IPS-NIHi11 (cell line): ENCODE results near the gene SPG7.

Source experiments
- DNase-seq: peaks from one replicate; pipeline ENCODE4 v3.0.0; 2012; ENCODE audit warnings: mixed read lengths, low spot score

The SPG7 gene

DNA sequence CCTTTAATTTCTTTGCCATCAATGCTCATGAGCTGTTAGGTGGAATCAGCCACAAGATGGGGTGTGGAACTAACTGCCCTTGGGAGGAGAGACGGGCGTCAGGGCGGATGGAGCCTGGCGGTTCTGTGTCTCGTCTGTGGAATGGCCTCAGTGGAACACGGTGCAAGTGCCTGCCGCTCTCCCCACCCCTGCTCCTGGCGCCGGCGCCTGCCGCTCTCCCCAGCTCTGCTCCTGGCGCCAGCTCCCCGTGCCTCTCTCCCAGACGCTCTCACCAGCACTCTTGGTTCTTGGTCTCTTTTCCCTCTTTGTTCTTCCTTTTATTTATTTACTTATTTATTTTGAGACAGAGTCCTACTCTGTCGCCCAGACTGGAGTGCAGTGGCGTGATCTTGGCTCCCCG is 39.1 kb downstream of the SPG7 start:
- DNase-seq = no peak

DNA sequence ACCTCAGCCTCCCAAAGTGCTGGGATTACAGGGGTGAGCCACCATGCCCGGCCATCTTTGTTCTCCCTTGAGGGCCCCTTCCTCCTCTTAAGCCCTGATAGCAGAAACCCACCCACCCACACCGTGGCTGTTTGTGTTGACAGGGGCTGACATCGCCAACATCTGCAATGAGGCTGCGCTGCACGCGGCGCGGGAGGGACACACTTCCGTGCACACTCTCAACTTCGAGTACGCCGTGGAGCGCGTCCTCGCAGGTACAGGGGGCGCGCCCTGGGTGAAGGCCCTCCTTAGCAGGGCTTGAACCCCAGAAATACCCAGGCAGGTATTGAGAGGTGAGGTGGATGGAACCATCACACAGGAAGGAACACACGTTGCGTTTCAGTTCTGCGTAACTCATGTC is 39.7 kb downstream of the SPG7 start:
- DNase-seq = no peak

DNA sequence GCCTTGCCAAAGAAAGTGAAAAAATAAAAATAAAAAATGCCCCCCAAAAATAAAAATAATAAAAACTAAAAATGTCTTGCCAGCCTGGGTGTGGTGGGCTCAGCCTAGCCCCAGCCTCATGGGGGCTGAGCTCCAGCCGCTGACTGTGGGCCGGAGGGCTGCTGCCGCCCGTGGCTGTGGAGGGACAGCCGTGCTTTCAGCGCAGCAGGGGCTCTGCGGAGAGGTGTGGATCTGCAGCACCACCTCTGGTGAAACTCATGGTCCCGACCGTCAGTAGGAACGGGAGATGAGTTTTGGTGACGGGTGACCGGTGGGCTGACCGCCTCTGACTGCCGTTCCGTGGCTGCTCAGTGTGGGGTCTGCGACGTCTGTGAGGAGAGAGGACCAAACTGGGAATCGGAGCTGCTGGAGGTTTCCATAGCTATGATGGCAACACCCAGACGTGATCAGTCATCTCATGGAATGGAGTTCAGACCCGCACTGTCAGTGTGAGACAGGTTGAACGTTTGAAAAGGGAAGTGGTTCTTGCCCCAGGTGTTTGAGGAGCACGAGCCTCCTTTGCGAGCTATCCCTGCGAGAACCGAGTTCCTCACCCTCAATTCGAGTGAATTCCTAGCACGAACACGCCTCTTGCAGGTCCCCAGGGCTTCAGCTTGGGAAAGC is 40.3 kb downstream of the SPG7 start:
- no peak for DNase-seq

DNA sequence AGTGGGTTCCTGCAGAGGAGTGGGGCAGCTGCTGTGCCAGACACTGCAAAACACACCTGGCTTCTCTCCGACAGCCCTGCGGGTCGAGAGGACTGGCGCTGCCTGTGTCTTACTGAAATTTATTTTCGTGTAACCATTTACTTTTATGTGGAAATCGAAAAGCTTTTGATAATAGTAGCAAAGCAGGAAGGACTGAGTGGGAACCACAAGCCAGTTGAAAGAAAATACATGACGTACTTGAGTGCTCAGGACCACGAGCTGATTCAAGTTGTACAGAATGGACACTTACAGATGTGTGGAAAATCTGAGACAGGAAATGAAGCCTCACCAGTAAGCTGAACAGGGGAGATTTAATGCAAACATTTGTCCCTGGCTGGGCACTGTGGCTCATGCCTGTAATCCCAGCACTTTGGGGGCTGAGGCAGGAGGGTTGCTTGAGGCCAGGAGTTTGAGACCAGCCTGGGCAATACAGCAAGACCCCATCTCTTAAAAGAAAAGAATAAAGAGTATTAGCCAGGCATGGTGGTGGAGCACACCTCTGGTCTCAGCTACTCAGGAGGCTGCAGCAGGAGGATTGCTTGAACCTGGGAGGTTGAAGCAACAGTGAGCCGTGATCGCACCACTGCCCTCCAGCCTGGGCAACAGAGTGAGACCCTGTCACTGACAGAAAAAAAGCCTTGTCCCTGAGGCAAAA is 41.0 kb downstream of the SPG7 start:
- no peak for DNase-seq

DNA sequence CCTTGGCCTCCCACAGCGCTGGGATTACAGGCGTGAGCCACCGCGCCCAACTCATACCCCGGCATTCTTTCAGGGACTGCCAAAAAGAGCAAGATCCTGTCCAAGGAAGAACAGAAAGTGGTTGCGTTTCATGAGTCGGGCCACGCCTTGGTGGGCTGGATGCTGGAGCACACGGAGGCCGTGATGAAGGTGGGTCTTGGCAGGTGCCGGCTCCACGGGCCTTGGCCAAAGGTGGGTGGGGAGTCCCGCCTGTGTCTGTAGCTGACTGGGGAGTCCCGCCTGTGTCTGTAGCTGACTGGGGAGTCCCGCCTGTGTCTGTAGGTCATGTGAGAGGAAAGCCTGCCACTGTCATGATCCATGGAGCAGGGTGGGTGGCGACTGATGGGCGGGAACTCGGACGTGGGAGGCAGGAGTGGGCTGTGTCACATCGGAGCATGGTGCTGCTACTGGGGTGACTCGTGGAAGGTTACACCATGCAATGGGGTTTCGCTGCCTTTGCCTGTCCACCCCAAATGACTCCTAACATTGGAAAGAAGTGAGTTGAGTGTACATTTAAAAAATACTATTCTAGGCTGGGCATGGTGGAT is 42.3 kb downstream of the SPG7 start:
- no peak for DNase-seq

DNA sequence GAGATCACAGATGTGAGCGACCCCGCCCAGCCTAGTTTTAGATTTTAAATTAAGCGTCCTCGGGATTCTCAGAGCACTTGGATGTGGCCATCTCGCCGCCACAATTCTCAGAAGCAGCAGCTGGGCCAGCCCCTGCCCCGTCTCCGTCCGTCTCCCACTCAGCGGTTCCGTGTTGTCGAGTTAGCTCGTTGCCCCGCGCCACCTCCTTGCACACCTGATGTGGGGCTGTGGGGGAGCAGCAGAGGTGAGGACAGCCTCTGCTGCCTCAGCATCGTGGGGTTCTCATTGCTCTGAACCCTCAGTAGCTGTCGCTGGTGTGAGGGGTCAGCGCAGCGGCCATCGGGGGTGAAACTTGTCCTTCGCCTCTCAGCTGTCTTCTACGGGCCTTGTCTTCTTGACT is 44.1 kb downstream of the SPG7 start:
- no peak for DNase-seq

DNA sequence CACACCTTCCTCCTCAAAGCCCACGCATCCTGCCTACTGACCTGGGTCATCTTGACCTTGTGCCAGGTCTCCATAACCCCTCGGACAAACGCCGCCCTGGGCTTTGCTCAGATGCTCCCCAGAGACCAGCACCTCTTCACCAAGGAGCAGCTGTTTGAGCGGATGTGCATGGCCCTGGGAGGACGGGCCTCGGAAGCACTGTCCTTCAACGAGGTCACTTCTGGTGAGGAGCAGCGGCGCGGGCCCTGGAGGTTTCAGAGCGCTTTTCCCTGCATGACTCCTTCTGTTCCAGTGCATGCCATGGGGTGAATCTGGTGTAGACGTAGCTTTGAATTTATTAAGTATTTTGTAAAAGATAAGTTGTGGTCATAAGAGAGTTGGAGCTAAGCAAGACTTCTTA is 44.7 kb downstream of the SPG7 start:
- no peak for DNase-seq

DNA sequence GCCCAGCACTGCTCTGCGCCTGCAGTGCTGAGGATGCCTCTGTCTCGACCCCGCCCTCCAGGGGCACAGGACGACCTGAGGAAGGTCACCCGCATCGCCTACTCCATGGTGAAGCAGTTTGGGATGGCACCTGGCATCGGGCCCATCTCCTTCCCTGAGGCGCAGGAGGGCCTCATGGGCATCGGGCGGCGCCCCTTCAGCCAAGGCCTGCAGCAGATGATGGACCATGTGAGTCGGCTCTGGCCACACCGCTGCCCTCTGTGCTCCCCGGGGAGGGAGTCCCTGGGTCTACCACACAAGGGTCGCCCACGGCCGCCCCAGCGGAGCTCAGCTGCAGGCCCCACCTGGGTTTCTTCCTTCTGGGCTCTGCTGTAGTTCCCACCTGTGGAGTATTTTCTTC is 45.5 kb downstream of the SPG7 start:
- DNase-seq = peak; percentile 11

DNA sequence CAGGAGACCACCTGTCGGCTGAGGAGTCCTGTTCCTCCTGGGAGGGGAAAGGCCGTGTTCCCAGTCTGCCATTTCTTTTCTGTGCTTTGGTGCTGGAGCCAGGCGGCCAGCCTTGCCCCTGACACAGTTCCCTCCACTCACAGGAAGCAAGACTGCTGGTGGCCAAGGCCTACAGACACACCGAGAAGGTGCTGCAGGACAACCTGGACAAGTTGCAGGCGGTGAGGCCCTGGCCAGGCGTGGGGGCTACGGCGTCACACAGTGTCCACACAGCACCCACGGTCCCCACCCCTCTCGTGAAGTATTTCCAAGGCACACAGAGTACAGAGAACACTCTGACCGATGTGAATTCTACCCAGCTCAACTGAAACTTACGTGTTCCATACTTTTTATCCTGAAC is 46.1 kb downstream of the SPG7 start:
- DNase-seq = no peak

DNA sequence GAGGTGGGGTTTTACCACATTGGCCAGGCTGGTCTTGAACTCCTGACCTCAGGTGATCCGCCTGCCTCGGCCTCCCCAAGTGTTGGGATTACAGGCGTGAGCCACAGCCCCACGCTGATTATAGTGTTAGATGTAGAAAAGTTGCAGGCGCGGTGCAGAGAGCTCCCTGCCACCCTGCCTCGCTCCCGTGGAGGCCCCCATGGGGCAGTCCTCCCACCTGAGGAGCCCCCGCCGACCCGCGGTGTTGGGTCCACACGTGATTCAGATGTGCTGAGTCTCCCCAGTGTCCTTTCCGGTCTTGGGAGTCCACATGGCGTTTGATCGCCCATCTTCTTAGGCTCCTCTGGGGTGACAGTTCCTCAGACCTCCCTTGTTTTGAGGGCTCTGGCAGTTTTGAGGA is 47.1 kb downstream of the SPG7 start:
- DNase-seq = no peak

DNA sequence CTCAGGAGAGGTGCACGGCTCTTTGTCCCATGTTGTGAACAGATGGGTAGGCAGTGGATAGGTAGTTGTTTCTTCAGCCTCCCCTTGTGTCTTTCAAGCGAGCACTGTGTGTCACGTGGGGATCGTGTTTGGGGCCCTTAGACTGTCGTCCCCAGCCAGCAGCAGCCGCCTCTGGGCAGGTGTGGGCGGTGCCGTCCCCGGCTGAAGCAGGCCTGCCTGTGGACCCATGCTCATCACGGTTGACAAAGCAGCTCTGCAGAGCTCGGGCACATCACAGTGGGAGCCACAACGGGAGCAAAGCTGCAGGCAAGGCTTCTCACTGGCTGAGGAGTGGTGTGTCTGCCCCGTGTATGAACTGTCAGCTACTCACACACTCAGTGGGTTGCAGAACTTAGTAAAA is 47.6 kb downstream of the SPG7 start:
- DNase-seq = no peak

DNA sequence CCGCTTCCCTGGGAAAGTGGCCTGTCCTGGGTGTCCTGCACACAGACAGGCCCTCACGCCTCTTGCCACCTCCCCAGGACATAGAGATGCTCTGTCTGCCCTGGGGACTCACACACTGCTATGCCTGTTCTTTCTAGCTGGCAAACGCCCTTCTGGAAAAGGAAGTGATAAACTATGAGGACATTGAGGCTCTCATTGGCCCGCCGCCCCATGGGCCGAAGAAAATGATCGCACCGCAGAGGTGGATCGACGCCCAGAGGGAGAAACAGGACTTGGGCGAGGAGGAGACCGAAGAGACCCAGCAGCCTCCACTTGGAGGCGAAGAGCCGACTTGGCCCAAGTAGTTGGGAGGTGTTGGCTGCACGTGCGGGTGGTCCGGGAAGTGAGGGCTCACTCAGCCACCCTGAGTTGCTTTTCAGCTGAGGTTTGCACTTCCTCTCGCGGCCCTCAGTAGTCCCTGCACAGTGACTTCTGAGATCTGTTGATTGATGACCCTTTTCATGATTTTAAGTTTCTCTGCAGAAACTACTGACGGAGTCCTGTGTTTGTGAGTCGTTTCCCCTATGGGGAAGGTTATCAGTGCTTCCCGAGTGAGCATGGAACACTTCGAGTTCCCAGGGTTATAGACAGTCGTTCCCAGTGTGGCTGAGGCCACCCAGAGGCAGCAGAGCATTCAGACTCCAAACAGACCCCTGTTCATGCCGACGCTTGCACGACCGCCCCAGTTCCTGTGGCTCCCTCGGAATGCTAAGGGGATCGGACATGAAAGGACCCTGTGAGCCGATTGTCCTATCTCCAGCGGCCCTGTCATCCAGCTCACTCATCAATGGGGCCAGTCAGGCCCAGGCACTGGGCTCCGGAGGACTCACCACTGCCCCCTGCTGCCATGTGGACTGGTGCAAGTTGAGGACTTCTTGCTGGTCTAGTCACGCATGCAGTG is 48.8 kb downstream of the SPG7 start:
- DNase-seq = peak; percentile 90

DNA sequence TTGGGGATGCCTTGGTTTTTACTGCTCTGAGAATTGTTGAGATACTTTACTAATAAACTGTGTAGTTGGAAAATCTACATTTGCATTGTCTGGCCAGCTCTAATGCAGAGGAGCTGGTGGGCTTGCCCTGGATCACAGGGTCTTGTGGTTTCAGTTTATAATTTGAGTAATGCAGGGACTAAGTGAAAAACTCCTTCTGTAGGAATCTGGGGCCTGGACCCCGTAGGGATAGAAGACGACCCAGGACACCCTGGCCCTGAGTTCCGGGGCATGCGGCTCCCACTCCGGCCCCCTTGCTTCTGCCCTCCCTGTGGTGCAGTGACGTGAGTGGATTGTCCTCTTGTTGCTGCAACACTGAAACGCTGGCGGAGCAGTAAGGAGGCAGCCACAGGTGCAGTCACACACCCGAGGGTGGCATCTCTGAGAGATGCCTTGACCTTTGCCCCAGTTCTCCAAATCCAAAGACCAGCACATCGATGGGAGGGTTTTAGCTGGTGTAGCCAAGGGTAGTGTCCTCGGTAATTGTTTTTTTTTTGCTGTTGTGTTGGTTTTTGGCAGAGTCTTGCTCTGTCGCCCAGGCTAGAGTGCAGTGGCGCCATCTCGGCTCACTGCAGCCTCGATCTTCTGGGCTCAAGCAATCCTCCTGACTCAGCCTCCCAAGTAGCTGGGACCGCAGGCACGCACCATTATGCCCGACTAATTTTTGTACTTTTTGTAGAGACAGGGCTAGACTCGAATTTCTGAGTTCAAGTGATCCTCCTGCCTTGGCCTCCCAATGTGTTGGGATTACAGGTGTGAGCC is 49.7 kb downstream of the SPG7 start:
- DNase-seq = no peak

DNA sequence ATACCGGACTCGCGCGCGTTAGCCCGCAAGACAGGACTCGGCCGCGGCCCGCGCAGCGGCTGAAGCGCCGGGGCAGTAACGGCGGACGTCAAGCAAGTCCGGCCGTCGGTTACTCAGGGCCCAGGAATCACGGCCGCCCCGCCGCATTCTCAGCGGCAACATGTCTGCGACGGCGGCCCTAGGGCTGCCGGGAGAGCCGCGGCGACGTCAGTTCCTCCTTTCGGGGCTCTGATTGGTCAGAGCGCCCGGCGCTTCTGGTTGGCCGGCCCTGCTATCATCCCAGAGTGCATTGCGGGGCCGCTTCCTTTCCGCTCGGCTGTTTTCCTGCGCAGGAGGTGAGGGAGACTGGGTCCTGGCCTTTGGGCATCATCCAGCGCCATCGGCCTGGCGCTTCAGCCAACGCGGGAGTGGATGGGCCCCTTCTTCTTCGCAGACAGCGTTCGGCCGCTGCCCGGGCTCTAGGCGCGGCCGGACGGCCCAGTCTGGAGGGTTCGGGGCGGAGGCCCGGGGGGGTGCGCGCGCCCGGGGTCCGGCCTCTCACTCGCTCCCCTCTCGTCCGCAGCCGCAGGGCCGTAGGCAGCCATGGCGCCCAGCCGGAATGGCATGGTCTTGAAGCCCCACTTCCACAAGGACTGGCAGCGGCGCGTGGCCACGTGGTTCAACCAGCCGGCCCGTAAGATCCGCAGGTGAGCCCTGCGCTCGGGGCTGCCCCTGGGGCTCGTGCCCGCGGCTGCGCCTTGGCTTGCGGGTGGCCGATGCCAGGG is 52.4 kb downstream of the SPG7 start, which contains the start of gene RPL13:
RPL13 (plus strand) TSS at position 305 of the 764 bp plus-strand sequence; CDS start at position 583, 278 bp downstream.
- DNase-seq = peak; percentile 96

DNA sequence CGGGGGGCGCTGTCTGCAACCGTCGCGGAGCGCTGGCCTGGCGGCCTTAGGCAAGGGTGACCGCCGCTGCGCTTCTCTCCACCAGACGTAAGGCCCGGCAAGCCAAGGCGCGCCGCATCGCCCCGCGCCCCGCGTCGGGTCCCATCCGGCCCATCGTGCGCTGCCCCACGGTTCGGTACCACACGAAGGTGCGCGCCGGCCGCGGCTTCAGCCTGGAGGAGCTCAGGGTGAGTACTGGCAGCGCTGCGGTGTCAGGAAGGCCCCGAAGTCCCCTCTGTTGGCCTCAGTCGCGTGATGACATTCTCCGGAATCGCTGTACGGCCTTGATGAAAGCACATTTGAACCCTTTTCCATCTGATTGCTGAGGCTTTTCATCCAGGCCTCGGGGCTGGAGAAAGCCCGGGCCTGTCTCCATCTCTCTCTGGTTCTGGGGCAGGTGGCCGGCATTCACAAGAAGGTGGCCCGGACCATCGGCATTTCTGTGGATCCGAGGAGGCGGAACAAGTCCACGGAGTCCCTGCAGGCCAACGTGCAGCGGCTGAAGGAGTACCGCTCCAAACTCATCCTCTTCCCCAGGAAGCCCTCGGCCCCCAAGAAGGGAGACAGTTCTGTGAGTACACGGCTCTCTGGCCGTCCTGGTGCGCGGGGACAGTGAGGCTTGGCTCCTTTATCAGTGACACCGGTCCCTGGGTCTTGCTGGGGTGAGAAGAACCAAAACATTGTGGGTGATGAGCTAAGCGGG is 53.1 kb downstream of the SPG7 start:
- DNase-seq = no peak

DNA sequence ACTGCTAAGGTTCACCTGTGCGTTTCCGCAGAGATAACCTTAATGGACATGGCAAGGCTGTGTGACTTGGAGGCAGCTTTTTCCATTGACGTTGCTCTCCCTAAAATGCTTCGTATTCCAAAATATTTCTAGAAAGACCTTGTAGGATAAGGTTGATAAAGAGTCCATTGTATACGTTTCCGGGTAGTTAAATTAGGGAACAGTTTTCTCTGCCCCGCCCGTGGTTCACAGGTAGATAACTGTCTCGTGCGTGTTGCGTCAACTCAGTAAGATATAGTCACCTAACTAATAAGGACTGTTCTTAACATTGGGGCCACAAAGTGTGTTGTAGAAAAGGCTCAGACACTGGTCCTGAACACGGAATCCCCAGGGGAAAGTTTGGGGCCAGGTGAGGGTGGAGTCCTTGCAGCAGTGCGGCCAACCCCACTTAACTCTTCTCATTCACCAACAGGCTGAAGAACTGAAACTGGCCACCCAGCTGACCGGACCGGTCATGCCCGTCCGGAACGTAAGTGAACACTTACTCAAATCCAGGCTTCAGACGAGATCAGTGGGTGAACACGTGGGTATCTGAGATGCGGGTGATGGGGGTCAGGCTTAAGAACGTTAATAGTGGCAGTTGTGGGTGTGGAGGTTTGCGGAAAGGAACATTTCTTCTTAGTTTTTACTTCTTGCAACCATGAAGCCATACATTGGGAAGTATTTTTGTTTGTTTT is 53.8 kb downstream of the SPG7 start:
- DNase-seq = no peak

DNA sequence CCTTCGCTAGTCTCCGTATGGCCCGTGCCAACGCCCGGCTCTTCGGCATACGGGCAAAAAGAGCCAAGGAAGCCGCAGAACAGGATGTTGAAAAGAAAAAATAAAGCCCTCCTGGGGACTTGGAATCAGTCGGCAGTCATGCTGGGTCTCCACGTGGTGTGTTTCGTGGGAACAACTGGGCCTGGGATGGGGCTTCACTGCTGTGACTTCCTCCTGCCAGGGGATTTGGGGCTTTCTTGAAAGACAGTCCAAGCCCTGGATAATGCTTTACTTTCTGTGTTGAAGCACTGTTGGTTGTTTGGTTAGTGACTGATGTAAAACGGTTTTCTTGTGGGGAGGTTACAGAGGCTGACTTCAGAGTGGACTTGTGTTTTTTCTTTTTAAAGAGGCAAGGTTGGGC is 54.7 kb downstream of the SPG7 start:
- no peak for DNase-seq

DNA sequence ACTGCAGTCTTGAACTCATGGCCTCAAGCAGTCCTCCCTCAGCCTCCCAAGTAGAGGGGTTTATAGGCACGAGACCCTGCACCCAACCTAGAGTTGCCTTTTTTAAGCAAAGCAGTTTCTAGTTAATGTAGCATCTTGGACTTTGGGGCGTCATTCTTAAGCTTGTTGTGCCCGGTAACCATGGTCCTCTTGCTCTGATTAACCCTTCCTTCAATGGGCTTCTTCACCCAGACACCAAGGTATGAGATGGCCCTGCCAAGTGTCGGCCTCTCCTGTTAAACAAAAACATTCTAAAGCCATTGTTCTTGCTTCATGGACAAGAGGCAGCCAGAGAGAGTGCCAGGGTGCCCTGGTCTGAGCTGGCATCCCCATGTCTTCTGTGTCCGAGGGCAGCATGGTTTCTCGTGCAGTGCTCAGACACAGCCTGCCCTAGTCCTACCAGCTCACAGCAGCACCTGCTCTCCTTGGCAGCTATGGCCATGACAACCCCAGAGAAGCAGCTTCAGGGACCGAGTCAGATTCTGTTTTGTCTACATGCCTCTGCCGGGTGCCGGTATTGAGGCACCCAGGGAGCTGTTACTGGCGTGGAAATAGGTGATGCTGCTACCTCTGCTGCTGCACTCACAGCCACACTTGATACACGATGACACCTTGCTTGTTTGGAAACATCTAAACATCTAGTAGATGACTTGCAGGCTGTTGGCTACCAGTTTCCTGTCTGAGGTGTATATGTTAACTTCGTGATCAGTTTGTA is 55.6 kb downstream of the SPG7 start:
- DNase-seq = no peak
